Common myeloid progenitor, CD34-positive (primary cell): ENCODE measurements around the gene PPM1L.

Experiments
- CTCF ChIA-PET: fragments of 350-600 bp; sonication (Branson Sonifier 250); formaldehyde crosslinking; loops from one replicate; lab custom pipeline; 2021; ENCODE audit warnings: antibody characterized with exemption; lab: Charles Lee
- POLR2A ChIA-PET: fragments of 350-600 bp; sonication (Branson Sonifier 250); formaldehyde crosslinking; loops from one replicate; lab custom pipeline; 2021; ENCODE audit warnings: antibody characterized with exemption; lab: Charles Lee
- DNase-seq, 3 donors: peaks; one replicate each; pipeline versions ENCODE4 v3.0.0 to v3.0.0-alpha.2; 2013
- H3K27ac ChIP-seq, 2 experiments: 1 replicate in 1 of 2; 2 replicates in 1 of 2; pipeline ENCODE4 v1.7.0; 2013; ENCODE audit warnings: inconsistent platforms in 2 of 2, low read length in 2 of 2, mild to moderate bottlenecking in 2 of 2, low read depth in 1 of 2, moderate library complexity in 1 of 2; ENCODE audit not compliant: severe bottlenecking in 2 of 2, insufficient read depth in 1 of 2, poor library complexity in 1 of 2
- H3K27me3 ChIP-seq, 5 experiments: replicated peaks in 2 of 5; 1 replicate in 3 of 5; 2 replicates in 2 of 5; pipeline versions ENCODE4 v1.6.1 to v1.7.0; 2013; ENCODE audit warnings: low read length in 4 of 5, mild to moderate bottlenecking in 2 of 5, moderate library complexity in 2 of 5, inconsistent platforms in 1 of 5; ENCODE audit not compliant: insufficient read depth in 5 of 5, control insufficient read depth in 4 of 5
- H3K36me3 ChIP-seq, 4 experiments: 1 replicate in 2 of 4; 2 replicates in 2 of 4; pipeline versions ENCODE4 v1.6.1 to v1.7.0; 2013; ENCODE audit warnings: low read length in 3 of 4, control low read depth in 1 of 4, mild to moderate bottlenecking in 1 of 4; ENCODE audit not compliant: control insufficient read depth in 4 of 4, insufficient read depth in 4 of 4
- H3K4me1 ChIP-seq, 4 experiments: 1 replicate in 3 of 4; 2 replicates in 1 of 4; pipeline versions ENCODE4 v1.6.1 to v1.7.1; 2013; ENCODE audit warnings: low read length in 3 of 4, mild to moderate bottlenecking in 3 of 4, control low read depth in 1 of 4, inconsistent platforms in 1 of 4, moderate library complexity in 1 of 4; ENCODE audit not compliant: control insufficient read depth in 4 of 4, insufficient read depth in 4 of 4; ENCODE audit errors: control extremely low read depth in 1 of 4
- H3K4me3 ChIP-seq, 7 experiments: 1 replicate in 4 of 7; 2 replicates in 3 of 7; pipeline versions ENCODE4 v1.5.1 to v1.7.0; 2013; ENCODE audit warnings: mild to moderate bottlenecking in 7 of 7, low read length in 6 of 7, moderate library complexity in 6 of 7, inconsistent platforms in 2 of 7, low read depth in 2 of 7, control low read depth in 1 of 7; ENCODE audit not compliant: insufficient read depth in 4 of 7, control insufficient read depth in 1 of 7; ENCODE audit errors: extremely low read depth in 1 of 7
- H3K9me3 ChIP-seq, 5 experiments: 1 replicate in 4 of 5; 2 replicates in 1 of 5; pipeline versions ENCODE4 v1.6.1 to v1.7.1; 2013; ENCODE audit warnings: low read length in 4 of 5, mild to moderate bottlenecking in 2 of 5, inconsistent platforms in 1 of 5, low read depth in 1 of 5, moderate library complexity in 1 of 5; ENCODE audit not compliant: control insufficient read depth in 4 of 5, insufficient read depth in 2 of 5; ENCODE audit errors: control extremely low read depth in 1 of 5
- WGBS: methylation state at CpG from one replicate; pipeline ENCODE4 v1.1.5; 2013; ENCODE audit not compliant: insufficient coverage; 5-methylcytosine and 5-hydroxymethylcytosine counted together

The PPM1L gene

DNA sequence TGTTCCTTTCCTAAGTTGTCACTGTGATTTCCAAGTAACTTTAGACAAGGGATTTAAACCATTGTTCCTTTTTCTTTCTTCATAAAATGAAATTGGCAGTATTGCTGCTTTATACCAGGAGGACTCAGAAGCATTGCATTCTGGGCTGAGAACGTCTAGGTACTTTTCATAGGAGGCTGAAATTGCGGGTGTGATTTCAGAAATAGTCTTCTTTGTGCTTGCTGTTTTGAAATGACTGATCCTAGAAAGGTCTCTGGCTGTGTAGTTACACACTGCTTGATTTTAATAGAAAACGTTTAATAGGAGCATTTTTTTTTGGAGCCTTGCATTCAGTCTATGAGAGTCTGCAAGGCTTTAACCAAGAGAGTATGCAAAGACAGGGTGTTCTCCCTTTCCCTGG, 56.3 kb downstream of the PPM1L start:
- no peak overlapping the region for H3K4me3 ChIP-seq
- no peak overlapping the region for H3K27ac ChIP-seq
- 94% methylated on average over 2 of the region's 3 CpGs for WGBS
- H3K27me3 ChIP-seq = no peaks in the 10 kb centered on the region
- no peaks in the 10 kb centered on the region for H3K36me3 ChIP-seq
- POLR2A ChIA-PET = no interaction called here
- DNase-seq = no peak
- CTCF ChIA-PET = no interaction called here
- no peaks in the 10 kb centered on the region for H3K4me1 ChIP-seq
- no peaks in the 10 kb centered on the region for H3K9me3 ChIP-seq

DNA sequence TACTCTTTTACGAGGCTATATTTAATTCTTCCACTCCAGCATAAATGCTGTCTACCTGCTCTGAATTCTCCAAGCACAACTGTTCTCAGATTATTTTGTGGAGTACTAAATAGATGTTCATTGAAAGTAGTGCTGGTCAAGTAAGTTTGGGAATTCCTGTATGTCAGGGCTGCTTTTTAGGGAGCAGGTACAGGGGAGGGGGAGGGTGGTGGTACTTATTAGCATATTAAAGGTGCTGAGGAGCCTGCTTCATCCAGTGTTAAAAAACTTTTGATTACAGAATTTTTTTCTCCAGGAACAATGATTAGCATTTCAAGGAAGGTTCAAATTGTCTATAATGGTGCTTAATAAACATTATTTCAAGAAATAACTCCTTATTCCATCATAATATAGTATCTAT, 59.2 kb downstream of the PPM1L start:
- Histone ChIP-seq H3K4me1 (no peaks in the 10 kb centered on the region), H3K27me3 (no peaks in the 10 kb centered on the region), H3K36me3 (no peaks in the 10 kb centered on the region), H3K9me3 (no peaks in the 10 kb centered on the region), H3K27ac (no peak overlapping the region), H3K4me3 (no peak overlapping the region)
- DNase-seq = no peak
- POLR2A ChIA-PET = no interaction called here
- no CpG with 5 or more reads among the region's 1 CpG for WGBS
- CTCF ChIA-PET = no interaction called here

DNA sequence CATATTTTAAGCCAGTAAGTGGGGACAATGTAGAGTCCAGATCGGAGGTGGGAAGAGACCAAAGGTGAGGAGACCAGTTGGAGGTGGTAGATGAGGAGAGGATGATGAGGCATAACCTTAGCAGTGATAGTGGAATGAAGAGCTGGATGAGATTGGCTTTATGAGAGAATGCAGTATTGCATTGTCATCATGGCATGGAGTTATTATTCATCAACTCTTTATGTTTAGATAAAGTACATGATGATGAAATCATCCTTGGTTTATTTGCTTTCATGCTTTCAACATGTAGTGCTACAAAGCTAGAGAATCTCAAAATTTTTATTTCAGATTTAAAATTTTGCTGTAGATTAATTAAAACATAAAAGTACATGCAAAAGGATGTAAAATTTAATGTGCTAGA, 64.0 kb downstream of the PPM1L start:
- Histone ChIP-seq H3K9me3 (no peaks in the 10 kb centered on the region), H3K4me3 (no peak overlapping the region), H3K27me3 (no peaks in the 10 kb centered on the region), H3K27ac (no peak overlapping the region), H3K36me3 (no peaks in the 10 kb centered on the region), H3K4me1 (no peaks in the 10 kb centered on the region)
- ChIA-PET CTCF (no interaction called here), POLR2A (no interaction called here)
- 100% methylated on average over 1 of the region's 1 CpG for WGBS
- DNase-seq = no peak

DNA sequence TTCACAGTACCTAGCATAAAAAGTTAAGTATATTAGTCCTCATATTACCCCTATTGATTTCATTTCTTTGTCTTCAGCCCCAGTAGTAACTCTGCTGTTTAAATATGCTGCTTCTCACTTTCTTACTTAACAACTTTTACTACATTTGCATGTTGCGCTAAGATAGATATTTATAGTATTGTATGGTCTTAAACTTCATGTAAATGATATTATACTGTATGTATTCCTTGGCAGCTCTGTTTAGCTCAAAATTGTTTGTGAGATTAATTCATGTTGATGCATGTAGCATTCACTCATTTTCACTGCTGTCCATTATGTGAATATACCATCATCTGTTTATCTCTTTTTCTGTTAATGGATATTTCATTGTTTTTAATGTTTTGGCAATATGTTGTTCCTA, 64.4 kb downstream of the PPM1L start:
- Histone ChIP-seq H3K36me3 (no peaks in the 10 kb centered on the region), H3K9me3 (no peaks in the 10 kb centered on the region), H3K4me3 (no peak overlapping the region), H3K27ac (no peak overlapping the region), H3K27me3 (no peaks in the 10 kb centered on the region), H3K4me1 (no peaks in the 10 kb centered on the region)
- ChIA-PET CTCF (no interaction called here), POLR2A (no interaction called here)
- no peak for DNase-seq
- WGBS = no CpG with 5 or more reads among the region's 1 CpG

DNA sequence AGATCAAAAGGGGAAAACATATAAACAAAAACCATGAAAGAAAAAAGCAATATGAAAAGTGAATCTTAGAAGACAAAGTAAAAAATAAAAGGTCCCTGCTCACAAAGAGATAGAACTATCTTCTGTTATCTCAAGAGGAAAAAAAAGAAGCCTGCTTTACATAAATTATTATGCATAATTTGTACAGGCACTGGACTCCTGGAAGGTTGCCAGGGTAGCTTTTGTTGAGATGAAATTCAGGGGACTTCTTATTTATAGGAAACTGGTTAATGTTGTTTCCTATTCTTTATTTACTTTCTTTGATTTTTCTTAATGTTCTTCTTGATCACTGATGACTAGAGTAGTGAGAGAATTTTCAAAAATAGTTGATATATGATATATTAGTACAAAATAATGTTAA, 66.9 kb downstream of the PPM1L start:
- Histone ChIP-seq H3K27ac (no peak overlapping the region), H3K9me3 (no peaks in the 10 kb centered on the region), H3K4me3 (no peak overlapping the region), H3K36me3 (no peaks in the 10 kb centered on the region), H3K27me3 (no peaks in the 10 kb centered on the region), H3K4me1 (no peaks in the 10 kb centered on the region)
- no peak for DNase-seq
- POLR2A ChIA-PET = no interaction called here
- CTCF ChIA-PET = no interaction called here

DNA sequence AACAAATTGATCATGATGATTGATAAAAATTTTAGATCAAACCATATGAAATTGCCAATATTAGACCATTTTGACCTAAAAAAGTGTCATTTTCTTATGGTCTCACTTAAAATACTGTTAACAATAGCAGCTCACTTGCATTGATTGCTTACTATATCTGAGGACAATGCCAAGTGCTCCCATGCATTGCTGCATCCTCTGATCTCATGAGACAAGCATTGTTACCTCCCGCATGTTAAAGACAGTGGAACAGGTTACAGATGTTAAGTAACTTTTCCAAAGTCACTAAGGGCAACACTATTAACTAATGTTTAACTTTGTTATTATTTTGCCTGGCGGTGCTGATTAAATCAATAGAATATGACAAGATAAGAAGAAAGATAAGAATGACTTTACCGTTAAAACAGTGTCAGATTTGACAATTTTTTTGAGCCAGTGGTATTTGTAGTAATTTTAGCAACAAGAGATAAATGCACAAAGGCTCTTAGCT, 69.3 kb downstream of the PPM1L start:
- Histone ChIP-seq H3K36me3 (no peaks in the 10 kb centered on the region), H3K9me3 (no peaks in the 10 kb centered on the region), H3K27ac (no peak overlapping the region), H3K4me1 (no peaks in the 10 kb centered on the region), H3K27me3 (no peaks in the 10 kb centered on the region), H3K4me3 (no peak overlapping the region)
- WGBS = 86% methylated on average over 1 of the region's 3 CpGs
- CTCF ChIA-PET = no interaction called here
- POLR2A ChIA-PET = no interaction called here
- DNase-seq = no peak

DNA sequence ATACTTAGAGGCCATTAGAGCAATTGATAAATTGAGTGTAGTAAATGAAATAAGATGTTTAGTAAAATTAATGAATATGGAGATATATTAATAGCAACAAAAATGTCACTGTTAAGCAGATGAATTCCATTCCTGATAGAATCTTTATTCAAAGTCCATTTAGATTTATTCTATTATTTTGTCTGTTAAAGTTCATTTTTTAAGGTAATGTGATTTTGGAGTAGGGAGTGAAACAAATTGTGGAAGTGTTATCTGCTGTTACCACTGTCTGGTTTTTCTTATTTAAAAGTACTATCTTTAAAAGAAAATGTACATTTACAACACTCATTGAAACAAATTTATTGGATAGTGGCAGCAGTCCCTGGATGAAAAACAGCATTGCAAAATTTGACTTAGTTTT, 70.4 kb downstream of the PPM1L start:
- Histone ChIP-seq H3K9me3 (no peaks in the 10 kb centered on the region), H3K4me3 (no peak overlapping the region), H3K4me1 (no peaks in the 10 kb centered on the region), H3K27ac (no peak overlapping the region), H3K36me3 (no peaks in the 10 kb centered on the region), H3K27me3 (no peaks in the 10 kb centered on the region)
- ChIA-PET POLR2A (interaction anchor here (0.9 kb wide), 1 partner anchor 16 kb away, joined by 3 read pairs; no protein-coding TSS in a partner anchor), CTCF (no interaction called here)
- no peak for DNase-seq
